BJ (cell line): ENCODE measurements around the gene VPS13A. TPM values are rescaled to one million over a fixed set of nuclear protein-coding genes. Genes with fewer than 3 reads are reported as not detected.

Source experiments
- CTCF ChIA-PET: fragments of 350-600 bp; formaldehyde crosslinking; extraction: SDS; loops from one replicate; lab custom pipeline; 2021; ENCODE audit warnings: antibody characterized with exemption, inconsistent platforms; lab: Yijun Ruan, JAX
- POLR2A ChIA-PET: fragments of 300-600 bp; sonication (Branson Sonifier 250); formaldehyde crosslinking; extraction: SDS; loops from one replicate; lab custom pipeline; 2021; ENCODE audit warnings: antibody characterized with exemption; lab: Charles Lee
- DNase-seq: peaks from one replicate; pipeline ENCODE4 v3.0.0-alpha.2; 2011; ENCODE audit warnings: low read depth
- H3K27me3 ChIP-seq: 2 replicates; pipeline ENCODE4 v1.6.0; 2011; ENCODE audit warnings: low read length; ENCODE audit not compliant: control insufficient read depth, insufficient read depth
- H3K36me3 ChIP-seq: 2 replicates; pipeline ENCODE4 v1.5.1; 2011; ENCODE audit warnings: low read length; ENCODE audit not compliant: control insufficient read depth, insufficient read depth
- H3K4me3 ChIP-seq: 2 replicates; pipeline ENCODE4 v1.5.1; 2011; ENCODE audit warnings: low read depth, mild to moderate bottlenecking, control low read depth, low read length
- CTCF ChIP-seq: IDR thresholded peaks from 2 replicates; pipeline ENCODE4 v1.5.1; 2011; ENCODE audit warnings: low read depth, mild to moderate bottlenecking, control low read depth, inconsistent platforms, low read length, moderate library complexity; ENCODE audit not compliant: insufficient read depth
- polyA plus RNA-seq: library from polyadenylated mRNA; depleted of rRNA; stranded (reverse); fragments of >200 nt; gene quantifications from 2 replicates; pipeline ENCODE4 v1.2.3, GENCODE V29; 2011

The VPS13A gene
- polyA plus RNA-seq, 1 experiment = 7.5 TPM

DNA sequence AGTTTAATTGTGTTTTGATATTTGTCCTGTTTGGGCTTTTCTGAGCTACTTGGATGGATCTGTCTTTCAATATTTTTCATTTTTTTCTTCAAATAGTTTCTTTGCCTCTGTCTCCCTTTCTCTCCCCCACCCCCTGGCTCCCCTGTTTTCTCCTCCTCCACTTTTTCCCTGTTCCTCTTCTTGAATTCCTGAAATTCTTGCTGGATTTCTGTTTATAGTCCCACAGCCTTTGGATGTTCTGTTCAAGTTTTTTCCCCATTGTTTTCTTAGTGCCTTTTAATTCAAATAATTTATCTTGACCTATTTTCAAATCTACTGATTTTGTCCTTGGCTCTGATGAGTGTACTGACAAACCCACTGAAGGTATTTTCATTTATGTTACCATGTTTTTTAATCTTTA is 113.0 kb downstream of the VPS13A start:
- no peaks in the 10 kb centered on the region for H3K27me3 ChIP-seq
- no peak for TF ChIP-seq CTCF
- POLR2A ChIA-PET = no interaction called here
- no peaks in the 10 kb centered on the region for H3K36me3 ChIP-seq
- H3K4me3 ChIP-seq = no peak overlapping the region
- no peak for DNase-seq
- CTCF ChIA-PET = interaction anchor here (0.8 to 2.4 kb wide), 4 partner anchors 10 to 167 kb away, joined by 3 to 6 read pairs (median 4); no protein-coding TSS in a partner anchor

DNA sequence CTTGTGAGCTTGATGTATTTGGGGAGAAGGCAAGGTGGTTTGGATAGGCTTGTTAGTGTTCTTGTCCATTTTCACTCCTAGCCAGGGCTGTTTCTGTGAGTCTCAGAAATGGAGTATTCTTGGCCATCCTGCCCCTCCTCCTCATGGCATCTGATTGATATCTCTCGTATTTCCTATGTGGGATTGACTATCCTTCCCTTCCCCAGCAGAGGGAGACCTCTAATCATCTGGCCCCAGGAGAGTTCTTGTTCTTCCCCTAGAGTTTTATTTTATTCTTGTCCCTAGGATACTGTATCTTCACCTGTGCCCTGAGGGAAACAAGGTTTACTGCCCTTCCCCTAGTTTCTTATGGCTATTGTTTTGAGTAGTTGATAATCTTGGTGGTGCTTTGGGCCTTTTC is 114.4 kb downstream of the VPS13A start:
- H3K27me3 ChIP-seq = no peaks in the 10 kb centered on the region
- ChIA-PET CTCF (interaction anchor here (0.7 to 2.4 kb wide), 15 partner anchors 10 to 166 kb away, joined by 3 to 6 read pairs (median 4); no protein-coding TSS in a partner anchor), POLR2A (no interaction called here)
- no peaks in the 10 kb centered on the region for H3K36me3 ChIP-seq
- TF ChIP-seq CTCF = peak; percentile 68
- no peak overlapping the region for H3K4me3 ChIP-seq
- no peak for DNase-seq

DNA sequence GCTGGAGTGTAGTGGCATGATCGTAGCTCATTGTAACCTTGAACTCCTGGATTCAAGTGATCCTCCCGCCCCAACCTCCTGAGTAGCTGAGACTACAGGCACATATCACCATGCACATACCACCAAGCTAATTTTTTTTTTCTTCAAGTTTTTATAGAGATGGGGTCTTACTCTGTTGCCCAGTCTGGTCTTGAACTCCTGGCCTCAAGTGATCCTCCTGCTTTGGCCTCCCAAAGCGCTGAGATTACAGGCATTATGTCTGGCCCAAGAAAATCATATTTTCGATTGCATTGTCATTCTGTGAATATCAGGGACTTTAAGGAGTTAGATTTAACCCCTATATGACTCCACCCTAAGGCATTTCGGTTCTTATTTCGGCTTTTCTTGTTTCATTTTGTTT is 116.6 kb downstream of the VPS13A start:
- POLR2A ChIA-PET = no interaction called here
- Histone ChIP-seq H3K27me3 (no peaks in the 10 kb centered on the region), H3K36me3 (no peaks in the 10 kb centered on the region), H3K4me3 (no peak overlapping the region)
- no peak for TF ChIP-seq CTCF
- CTCF ChIA-PET = no interaction called here
- DNase-seq = no peak

- DNase-seq = no peak
- no peak for TF ChIP-seq CTCF
- Histone ChIP-seq H3K4me3 (no peak overlapping the region), H3K27me3 (no peaks in the 10 kb centered on the region), H3K36me3 (no peaks in the 10 kb centered on the region)
- ChIA-PET CTCF (no interaction called here), POLR2A (no interaction called here)
These were observed 127.2 kb downstream of the VPS13A start for GRCh38 chr9:77304543-77304942.

GRCh38 chr9:77305622-77306400 is 128.5 kb downstream of the VPS13A start:
- ChIA-PET POLR2A (no interaction called here), CTCF (interaction anchor here (0.6 to 1.3 kb wide), 5 partner anchors 13 to 467 kb away, joined by 3 to 5 read pairs (median 4); no protein-coding TSS in a partner anchor)
- peak; percentile 45 for DNase-seq
- Histone ChIP-seq H3K27me3 (no peaks in the 10 kb centered on the region), H3K4me3 (no peak overlapping the region), H3K36me3 (no peaks in the 10 kb centered on the region)
- TF ChIP-seq CTCF = no peak
